COLO668 (cell line): ENCODE data around the gene WNT7A.

Experiments used
- DNase-seq: peaks from one replicate; lab custom pipeline; 2025; ENCODE audit not compliant: unreplicated experiment; lab: John Stamatoyannopoulos, UW

The WNT7A gene

DNA sequence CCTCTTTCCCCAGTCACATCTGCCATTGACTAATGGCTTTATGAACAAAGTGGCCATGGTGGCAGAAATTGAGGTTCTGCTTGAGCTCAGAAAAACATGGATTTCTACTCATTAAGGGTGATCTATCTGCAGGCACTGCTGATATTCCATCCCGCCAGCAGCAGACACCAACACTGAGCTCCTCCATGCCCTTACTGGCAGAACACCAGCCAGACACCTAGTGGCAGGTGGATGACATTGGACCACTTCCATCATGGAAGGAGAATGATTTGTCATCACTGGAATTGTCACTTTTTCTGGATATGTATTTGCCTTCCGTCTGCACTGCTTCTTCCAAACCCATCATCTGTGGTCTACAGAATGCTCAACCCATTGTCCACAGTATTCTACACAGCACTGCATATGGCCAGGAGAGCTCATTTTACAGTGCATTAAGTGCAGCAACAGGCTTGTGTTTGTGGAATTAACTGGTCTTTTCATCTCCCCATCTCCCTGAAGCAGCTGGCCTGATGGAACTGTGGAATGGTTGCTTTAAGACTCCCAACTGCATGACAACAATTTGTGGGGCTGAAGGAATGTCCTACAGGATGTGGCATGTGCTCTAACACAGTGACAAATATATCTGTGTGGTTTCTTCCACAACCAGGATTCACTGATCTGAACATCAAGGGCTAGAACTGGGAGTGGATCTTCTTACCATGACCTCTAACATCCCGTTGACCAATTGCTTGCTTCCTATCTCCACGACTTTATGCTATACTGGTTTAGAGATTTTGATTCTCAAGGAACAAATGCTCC lies 103.4 kb downstream of the WNT7A start:
- DNase-seq, result no peak

DNA sequence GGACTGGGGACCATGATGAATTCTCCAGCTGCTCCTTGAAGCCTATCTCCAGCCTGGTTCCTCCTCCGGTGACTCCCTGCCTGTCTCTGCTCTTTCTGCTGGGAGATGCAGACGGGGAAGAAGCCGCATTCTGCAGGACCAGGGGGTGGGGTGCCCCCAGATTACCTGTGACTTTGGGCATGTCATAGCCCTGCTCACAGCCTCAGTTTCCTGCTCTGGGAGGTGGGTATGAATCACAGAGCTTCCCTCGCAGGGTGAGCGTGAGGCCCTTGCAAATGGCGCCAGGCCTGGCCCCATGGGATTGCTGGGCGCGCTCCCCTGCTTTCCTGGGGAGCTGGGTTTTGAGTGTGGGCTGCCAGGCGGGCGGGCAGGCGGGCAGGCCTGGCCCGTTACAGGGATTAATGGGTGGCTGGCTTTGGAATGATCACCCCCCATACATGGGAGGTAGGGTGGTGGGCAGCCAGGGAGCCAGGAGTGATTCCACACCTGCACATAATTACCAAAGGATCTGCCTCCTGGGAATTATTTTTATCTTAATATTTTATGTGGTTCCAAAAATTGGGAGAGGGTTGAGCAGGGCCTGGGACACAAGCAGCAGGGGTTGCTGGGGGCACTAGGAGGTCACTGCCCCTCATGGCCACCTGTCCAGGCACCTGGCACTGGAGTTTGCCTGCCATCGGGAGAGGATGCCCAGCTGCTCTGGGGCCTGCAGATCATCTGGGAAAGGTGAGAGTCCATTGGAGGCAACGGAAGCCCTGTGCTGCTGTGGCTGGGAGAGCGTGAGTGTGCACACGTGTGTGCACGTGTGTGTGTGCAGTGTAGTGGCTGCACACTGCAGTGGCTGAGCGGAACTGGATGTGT lies 106.8 kb downstream of the WNT7A start:
- no peak for DNase-seq

DNA sequence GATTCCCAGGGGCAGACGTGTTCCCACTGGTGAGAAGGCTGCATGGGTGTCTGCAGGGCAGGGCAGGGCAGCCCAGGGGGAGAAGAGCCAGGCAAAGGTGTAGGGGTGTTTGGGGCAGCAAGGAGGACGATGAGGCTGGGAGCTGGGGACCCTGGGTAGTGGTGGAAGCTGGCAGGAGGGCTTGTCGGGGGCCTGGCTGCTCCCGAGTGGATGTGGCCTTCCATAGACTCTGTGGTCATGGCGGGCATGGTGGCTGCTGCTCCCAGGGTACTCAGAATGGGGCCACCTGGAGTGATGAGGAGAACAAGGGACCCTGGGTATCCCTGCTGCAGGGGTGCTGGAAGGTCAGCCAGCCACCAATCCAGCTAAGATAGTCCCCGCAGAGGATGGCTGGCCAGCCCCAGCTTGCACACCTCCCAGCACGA lies 107.5 kb downstream of the WNT7A start:
- DNase-seq, result no peak

DNA sequence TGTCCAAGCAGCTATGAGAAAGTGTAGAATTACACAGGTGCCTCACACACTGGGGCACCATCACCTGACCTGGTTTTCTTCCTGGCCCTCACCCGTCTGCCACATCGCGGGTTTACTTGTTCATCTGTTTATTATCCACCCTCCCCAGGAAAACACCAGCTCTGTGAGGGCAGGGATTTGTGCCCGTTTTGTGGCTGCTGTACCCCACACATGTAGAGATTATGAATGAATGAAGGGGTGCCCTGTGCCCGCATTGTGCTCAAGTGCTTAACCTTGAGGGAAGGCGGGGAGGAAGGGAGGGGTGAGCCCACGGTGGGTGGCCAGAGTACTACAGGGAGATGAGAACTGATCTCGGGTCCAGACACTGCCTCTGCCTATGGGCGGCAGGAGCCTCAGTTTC lies 108.4 kb downstream of the WNT7A start:
- no peak for DNase-seq

DNA sequence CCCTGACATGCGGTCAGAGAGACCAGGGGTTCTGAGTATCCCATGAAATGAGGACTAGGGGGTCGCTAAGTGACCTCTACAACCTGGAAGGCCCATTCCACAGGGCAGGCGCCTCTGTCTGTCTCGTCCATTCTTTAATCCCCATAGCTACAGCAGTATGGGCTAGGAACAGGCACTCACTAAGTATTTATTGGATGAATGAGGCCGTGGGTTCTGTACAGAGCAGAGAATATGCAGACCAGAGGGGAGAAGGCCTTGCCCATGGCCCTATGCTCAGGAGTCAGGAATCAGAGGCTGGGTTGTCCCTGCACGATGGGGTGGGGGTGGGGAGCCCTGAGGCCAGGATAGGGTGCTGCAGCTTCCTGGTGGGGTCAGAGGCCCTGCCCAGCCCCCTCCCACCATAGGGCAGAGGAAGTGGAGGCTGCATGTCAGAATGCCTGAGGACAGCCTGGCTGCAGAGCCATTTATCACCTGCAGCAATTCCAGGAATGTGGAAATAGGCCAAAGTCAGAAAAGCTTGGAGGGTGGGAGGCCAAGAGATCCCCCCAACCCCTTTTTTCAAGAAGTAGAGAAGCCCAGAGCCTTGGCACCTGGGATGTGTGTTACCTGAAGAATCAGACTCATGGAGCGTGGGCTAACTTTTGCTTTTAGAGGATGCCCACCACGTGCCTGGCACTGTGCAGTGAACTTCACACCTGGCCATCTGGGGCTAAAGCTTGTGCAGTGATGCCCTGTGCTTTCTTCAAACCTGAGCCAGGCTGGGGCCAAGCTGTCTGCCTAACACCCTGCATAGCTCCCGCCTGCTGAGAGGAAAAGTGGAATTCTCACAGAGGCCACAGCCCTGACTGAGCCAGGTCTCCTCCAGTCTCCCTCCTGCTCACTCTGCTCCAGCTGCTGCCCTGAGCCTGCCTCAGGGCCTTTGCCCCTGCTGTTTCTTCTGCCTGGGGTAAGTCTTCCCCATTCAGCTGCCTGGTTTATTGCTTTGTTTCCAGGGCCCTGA lies 109.4 kb downstream of the WNT7A start:
- DNase-seq, result no peak

DNA sequence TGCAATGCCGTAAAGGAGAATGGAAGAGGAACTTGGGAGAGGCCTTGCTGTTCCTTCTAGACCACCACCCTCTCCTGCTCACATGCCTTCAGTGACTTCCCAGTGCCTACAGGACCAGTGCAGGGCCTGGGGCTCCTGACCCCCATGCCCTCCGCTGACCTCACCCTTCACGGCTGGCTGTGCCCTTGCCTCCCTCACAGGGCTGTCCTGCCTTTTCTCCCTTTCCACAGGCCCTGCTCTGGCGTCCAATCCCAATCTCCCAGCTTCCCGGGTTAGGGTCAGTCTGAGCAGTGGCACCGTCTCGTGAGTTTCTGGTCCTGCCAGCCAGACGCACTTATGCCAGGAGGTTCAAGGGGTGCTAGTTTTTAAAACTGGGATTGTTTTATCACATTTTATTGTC lies 110.4 kb downstream of the WNT7A start:
- no peak for DNase-seq

DNA sequence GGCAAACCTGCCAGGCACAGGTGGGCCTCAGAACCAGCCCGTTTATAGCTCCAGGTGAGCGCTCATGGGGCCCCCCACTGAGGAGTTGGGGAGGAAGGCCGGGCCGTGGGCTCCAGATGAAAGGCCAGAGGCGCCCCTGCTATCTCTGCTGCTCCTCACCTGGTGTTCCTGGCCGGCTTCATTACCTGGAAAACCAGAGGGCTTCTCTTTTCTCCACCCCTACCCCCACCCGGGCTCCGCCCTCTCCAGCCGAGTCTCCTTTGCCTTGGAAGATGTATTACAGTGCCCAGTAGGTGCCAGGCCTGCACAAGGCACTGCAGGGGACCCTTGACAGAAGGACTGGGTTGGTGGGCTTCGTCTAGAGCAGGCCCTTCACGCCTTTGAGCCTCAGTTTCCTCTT lies 111.4 kb downstream of the WNT7A start:
- no peak for DNase-seq

DNA sequence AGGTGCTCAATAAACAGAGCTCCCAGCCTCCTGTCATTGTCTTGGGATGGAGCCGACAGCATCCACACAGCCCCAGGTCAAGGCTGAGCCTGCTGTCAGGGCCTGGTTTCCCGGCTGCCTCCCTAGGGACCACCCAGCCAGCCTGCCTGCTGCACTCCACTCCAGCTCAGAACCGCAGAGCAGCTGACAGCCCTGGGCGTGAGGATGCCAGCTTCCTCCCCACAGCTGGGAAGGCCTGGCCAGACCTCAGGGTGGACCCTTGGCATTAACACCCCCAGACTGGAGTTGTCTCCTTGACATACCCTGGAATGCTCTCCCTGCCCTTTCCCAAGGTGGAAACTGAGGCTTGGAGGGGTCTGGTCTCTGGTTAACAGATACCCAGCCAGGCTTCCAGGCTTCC lies 112.0 kb downstream of the WNT7A start:
- no peak for DNase-seq

DNA sequence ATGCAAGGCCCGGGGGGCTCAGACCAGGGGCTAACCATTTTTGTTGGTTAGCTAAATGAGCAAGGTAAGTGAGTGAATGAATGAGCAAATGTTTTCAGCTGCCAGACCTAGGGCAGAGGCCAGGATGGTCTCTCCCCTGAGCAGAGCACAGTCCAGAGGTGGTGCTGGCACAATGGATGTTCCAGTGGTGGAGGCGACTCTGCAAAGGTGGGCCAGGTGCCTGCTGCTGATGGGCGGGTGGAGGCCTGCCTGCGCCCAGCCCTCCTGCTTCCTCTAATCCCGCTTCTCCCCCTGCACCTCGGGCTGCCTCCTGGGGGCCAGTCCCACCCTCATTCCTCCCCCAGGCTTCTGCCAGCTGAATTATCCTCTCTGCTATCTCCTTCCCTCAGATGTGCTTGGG lies 112.8 kb downstream of the WNT7A start:
- DNase-seq, result no peak
